Measurements from ENCODE around the gene FBXW9. TPM values are rescaled to one million over a fixed set of nuclear protein-coding genes. Genes with fewer than 3 reads are reported as not detected.

Gene FBXW9
- 11.2 and 12.2 TPM in 2 replicates for total RNA-seq

GRCh38 chr19:12696366-12697335 lies at the start of gene FBXW9:
TSS of gene FBXW9 (minus strand) at chr19:12696631. CDS start at chr19:12696581, 50 bp downstream.

GRCh38 chr19:12736995-12737834 lies 40.8 kb upstream of the FBXW9 start, which contains the start of gene GET3:
TSS of gene GET3 (plus strand) at chr19:12737497. CDS start at chr19:12737506, 9 bp downstream.

GRCh38 chr19:12723641-12724426 lies 27.4 kb upstream of the FBXW9 start, which contains the start of gene TNPO2:
TSS of gene TNPO2 (minus strand) at chr19:12723932. CDS start at chr19:12720977, 2,955 bp downstream.

GRCh38 chr19:12687496-12688196 lies 8.8 kb downstream of the FBXW9 start, which contains the start of gene GNG14:
TSS of gene GNG14 (plus strand) at chr19:12687998. CDS start at chr19:12688049, 51 bp downstream.

GRCh38 chr19:12681074-12681987 lies 15.1 kb downstream of the FBXW9 start, which contains the start of gene DHPS:
TSS of gene DHPS (minus strand) at chr19:12681880. CDS start at chr19:12681766, 114 bp downstream.

GRCh38 chr19:12666265-12667048 lies 30.0 kb downstream of the FBXW9 start, which contains the start of the genes MAN2B1 and WDR83:
TSS of gene MAN2B1 (minus strand) at chr19:12666742. CDS start at chr19:12666701, 41 bp downstream.
TSS of gene WDR83 (plus strand) at chr19:12666807. CDS start at chr19:12669791, 2,984 bp downstream.

Other genes with a start within 250 kb of the FBXW9 start
- gene ZNF709, start 211.8 kb downstream of the FBXW9 start, total RNA-seq = 0.13 and 1.4 TPM in 2 replicates
- 3.8 and 4.0 TPM in 2 replicates for gene ZNF564, start 145.1 kb downstream of the FBXW9 start, total RNA-seq
- 4.5 and 8.0 TPM in 2 replicates for gene ZNF490, start 85.8 kb downstream of the FBXW9 start, total RNA-seq
- gene ZNF791, start 85.7 kb downstream of the FBXW9 start, total RNA-seq = 9.2 and 17.8 TPM in 2 replicates
- gene MAN2B1, start 29.9 kb downstream of the FBXW9 start, total RNA-seq = 54.9 and 120 TPM in 2 replicates
- gene WDR83, start 29.8 kb downstream of the FBXW9 start, total RNA-seq = 8.2 and 15.2 TPM in 2 replicates
- 75.2 and 80.9 TPM in 2 replicates for gene DHPS, start 14.8 kb downstream of the FBXW9 start, total RNA-seq
- gene GNG14, start 8.6 kb downstream of the FBXW9 start, total RNA-seq = not detected in 2 replicates
- 15.9 and 22.0 TPM in 2 replicates for gene TNPO2, start 27.3 kb upstream of the FBXW9 start, total RNA-seq
- gene TRIR, start 38.1 kb upstream of the FBXW9 start, total RNA-seq = 357 and 460 TPM in 2 replicates
- 101 and 128 TPM in 2 replicates for gene GET3, start 40.9 kb upstream of the FBXW9 start, total RNA-seq
- gene BEST2, start 55.2 kb upstream of the FBXW9 start, total RNA-seq = not detected in 2 replicates
- gene HOOK2, start 78.9 kb upstream of the FBXW9 start, total RNA-seq = 7.1 and 9.2 TPM in 2 replicates
- 64.7 and 67.1 TPM in 2 replicates for gene JUNB, start 94.9 kb upstream of the FBXW9 start, total RNA-seq
- gene PRDX2, start 105.2 kb upstream of the FBXW9 start, total RNA-seq = 201 and 211 TPM in 2 replicates
- not detected in 2 replicates for gene THSD8, start 105.4 kb upstream of the FBXW9 start, total RNA-seq
- gene RNASEH2A, start 110.0 kb upstream of the FBXW9 start, total RNA-seq = 36.4 and 46.4 TPM in 2 replicates
- not detected in 2 replicates for gene RTBDN, start 137.9 kb upstream of the FBXW9 start, total RNA-seq
- gene MAST1, start 141.9 kb upstream of the FBXW9 start, total RNA-seq = 2.6 TPM in 1 of 2 replicates, not detected in the other
- 36.9 and 41.3 TPM in 2 replicates for gene DNASE2, start 184.8 kb upstream of the FBXW9 start, total RNA-seq
- gene KLF1, start 190.6 kb upstream of the FBXW9 start, total RNA-seq = not detected in 2 replicates
- 32.0 and 42.9 TPM in 2 replicates for gene GCDH, start 194.5 kb upstream of the FBXW9 start, total RNA-seq
- gene SYCE2, start 222.7 kb upstream of the FBXW9 start, total RNA-seq = 0.13 and 0.64 TPM in 2 replicates
- 91.5 and 95.4 TPM in 2 replicates for gene FARSA, start 237.1 kb upstream of the FBXW9 start, total RNA-seq
- 1,347 and 1,380 TPM in 2 replicates for gene CALR, start 242.0 kb upstream of the FBXW9 start, total RNA-seq
- gene RAD23A, start 249.2 kb upstream of the FBXW9 start, total RNA-seq = 151 and 158 TPM in 2 replicates

Data from mammary microvascular endothelial cell (primary cell).